Smooth muscle cell (in vitro differentiated cells): ENCODE results near the gene GABRB1. TPM values are rescaled to one million over a fixed set of nuclear protein-coding genes. Genes with fewer than 3 reads are reported as not detected.

ENCODE experiments used
- DNase-seq: peaks from one replicate; lab custom pipeline; 2025; ENCODE audit not compliant: unreplicated experiment; lab: John Stamatoyannopoulos, UW
- H2AFZ ChIP-seq: fragments of 200-600 bp; sonication (generic); 2 replicates; pipeline ENCODE4 v1.6.0; 2016; ENCODE audit warnings: antibody characterized with exemption, low read depth, mild to moderate bottlenecking
- H3F3A ChIP-seq: fragments of 200-600 bp; sonication (generic); 2 replicates; pipeline ENCODE4 v1.6.0; 2017; ENCODE audit warnings: antibody characterized with exemption, low read depth
- H3K27ac ChIP-seq: fragments of 200-600 bp; sonication (generic); 2 replicates; pipeline ENCODE4 v1.5.1; 2016; ENCODE audit warnings: low read depth, mild to moderate bottlenecking
- H3K27me3 ChIP-seq: fragments of 200-600 bp; sonication (generic); 2 replicates; pipeline ENCODE4 v1.6.1; 2016; ENCODE audit warnings: low read depth, mild to moderate bottlenecking
- H3K36me3 ChIP-seq: fragments of 200-600 bp; sonication (generic); 2 replicates; pipeline ENCODE4 v1.5.1; 2016; ENCODE audit warnings: low read depth
- H3K4me1 ChIP-seq: fragments of 200-600 bp; sonication (generic); 2 replicates; pipeline ENCODE4 v1.5.1; 2016; ENCODE audit warnings: low read depth
- H3K4me2 ChIP-seq: fragments of 200-600 bp; sonication (generic); 2 replicates; pipeline ENCODE4 v1.6.0; 2016; ENCODE audit warnings: mild to moderate bottlenecking
- H3K4me3 ChIP-seq: fragments of 200-600 bp; sonication (generic); 2 replicates; pipeline ENCODE4 v1.5.1; 2016; ENCODE audit warnings: mild to moderate bottlenecking
- H3K79me2 ChIP-seq: fragments of 200-600 bp; sonication (generic); 2 replicates; pipeline ENCODE4 v1.6.0; 2016; ENCODE audit warnings: low read depth, mild to moderate bottlenecking
- H3K9ac ChIP-seq: fragments of 200-600 bp; sonication (generic); 2 replicates; pipeline ENCODE4 v1.6.0; 2016; ENCODE audit warnings: low read depth
- H3K9me3 ChIP-seq: fragments of 200-600 bp; sonication (generic); replicated peaks from 2 replicates; pipeline ENCODE4 v1.5.1; 2016; ENCODE audit warnings: low read depth
- H4K20me1 ChIP-seq: fragments of 200-600 bp; sonication (generic); 2 replicates; pipeline ENCODE4 v1.6.0; 2016; ENCODE audit warnings: low read depth
- CTCF ChIP-seq: fragments of 200-600 bp; sonication (generic); IDR thresholded peaks from 2 replicates; pipeline ENCODE4 v1.5.1; 2017; ENCODE audit warnings: borderline replicate concordance, mild to moderate bottlenecking, antibody characterized with exemption; ENCODE audit not compliant: insufficient read depth, poor library complexity, severe bottlenecking
- WGBS: methylation state at CpG from one replicate; pipeline ENCODE4 v1.1.7; 2016; ENCODE audit warnings: low lambda C conversion rate; 5-methylcytosine and 5-hydroxymethylcytosine counted together
- polyA plus RNA-seq: library from polyadenylated mRNA; unstranded; fragments of >200 nt; fragmentation: Nextera tagmentation; extraction: Ambion mirVana; gene quantifications from 2 replicates; pipeline ENCODE4 v1.2.1, GENCODE V29; 2016
- total RNA-seq: library from RNA; depleted of rRNA; stranded (reverse); fragments of >200 nt; gene quantifications from 2 replicates; pipeline ENCODE4 v1.2.3, GENCODE V29; 2014

The GABRB1 gene
- total and polyA plus RNA-seq, 2 experiments from 2014 or later: 0.22 TPM; not detected in 1

- Histone ChIP-seq H2AFZ (no peak overlapping the region), H3K36me3 (no peaks in the 10 kb centered on the region), H3F3A (no peaks in the 10 kb centered on the region), H3K4me3 (no peak overlapping the region), H3K4me1 (no peaks in the 10 kb centered on the region), H3K27me3 (no peaks in the 10 kb centered on the region), H4K20me1 (no peaks in the 10 kb centered on the region), H3K4me2 (no peak overlapping the region), H3K9me3 (no peaks in the 10 kb centered on the region), H3K79me2 (no peaks in the 10 kb centered on the region), H3K27ac (no peak overlapping the region), H3K9ac (no peak overlapping the region)
- 100% methylated on average over 1 of the region's 1 CpG for WGBS
- no peak for TF ChIP-seq CTCF
- no peak for DNase-seq
Observed at GRCh38 chr4:47104986-47105385, 73.6 kb downstream of the GABRB1 start.

- no peaks in the 10 kb centered on the region for H3K9me3 ChIP-seq
- 69% methylated on average over 1 of the region's 1 CpG for WGBS
- H4K20me1 ChIP-seq: no peaks in the 10 kb centered on the region
- no peak overlapping the region for H3K4me3 ChIP-seq
- DNase-seq: no peak
- no peaks in the 10 kb centered on the region for H3F3A ChIP-seq
- H3K4me2 ChIP-seq: no peak overlapping the region
- H3K27ac ChIP-seq: no peak overlapping the region
- H3K9ac ChIP-seq: no peak overlapping the region
- no peaks in the 10 kb centered on the region for H3K4me1 ChIP-seq
- no peaks in the 10 kb centered on the region for H3K36me3 ChIP-seq
- H2AFZ ChIP-seq: no peak overlapping the region
- H3K27me3 ChIP-seq: no peaks in the 10 kb centered on the region
- TF ChIP-seq CTCF: no peak
- no peaks in the 10 kb centered on the region for H3K79me2 ChIP-seq
Observed at GRCh38 chr4:47106561-47106960, 75.2 kb downstream of the GABRB1 start.

- H3K9ac ChIP-seq: no peak overlapping the region
- TF ChIP-seq CTCF: no peak
Observed at GRCh38 chr4:47109379-47109778, 78.0 kb downstream of the GABRB1 start.

GRCh38 chr4:47110546-47111132, 79.3 kb downstream of the GABRB1 start:
- no peak overlapping the region for H3K27ac ChIP-seq
- no peaks in the 10 kb centered on the region for H3K27me3 ChIP-seq
- H4K20me1 ChIP-seq: no peaks in the 10 kb centered on the region
- H3K79me2 ChIP-seq: no peaks in the 10 kb centered on the region
- 94% methylated on average over 1 of the region's 1 CpG for WGBS
- no peak overlapping the region for H2AFZ ChIP-seq
- H3K4me2 ChIP-seq: no peak overlapping the region
- H3K9me3 ChIP-seq: no peaks in the 10 kb centered on the region
- H3K4me1 ChIP-seq: no peaks in the 10 kb centered on the region
- DNase-seq: no peak
- no peaks in the 10 kb centered on the region for H3F3A ChIP-seq
- H3K9ac ChIP-seq: no peak overlapping the region
- TF ChIP-seq CTCF: no peak
- H3K36me3 ChIP-seq: no peaks in the 10 kb centered on the region
- H3K4me3 ChIP-seq: no peak overlapping the region

More at GRCh38 chr4:47109379-47109778, 78.0 kb downstream of the GABRB1 start:
- H3F3A ChIP-seq: no peaks in the 10 kb centered on the region
- H3K27ac ChIP-seq: no peak overlapping the region
- no peaks in the 10 kb centered on the region for H3K4me1 ChIP-seq
- no peaks in the 10 kb centered on the region for H3K27me3 ChIP-seq
- DNase-seq: no peak
- no peak overlapping the region for H2AFZ ChIP-seq
- H4K20me1 ChIP-seq: no peaks in the 10 kb centered on the region
- no peaks in the 10 kb centered on the region for H3K36me3 ChIP-seq
- no peaks in the 10 kb centered on the region for H3K9me3 ChIP-seq
- H3K79me2 ChIP-seq: no peaks in the 10 kb centered on the region
- no peak overlapping the region for H3K4me2 ChIP-seq
- H3K4me3 ChIP-seq: no peak overlapping the region
- WGBS: 70% methylated on average over 2 of the region's 2 CpGs
